Skin of body (tissue), 2 donors: ENCODE measurements around the gene RNF207. TPM values are rescaled to one million over a fixed set of nuclear protein-coding genes. Genes with fewer than 3 reads are reported as not detected.
"Not testable (repeated sequence)": the region's sequence is repeated elsewhere in the genome, so short reads cannot be mapped to it uniquely, and the experiment has no call there.

Experiments used
- DNase-seq: peaks from one replicate; lab custom pipeline; 2025; lab: John Stamatoyannopoulos, UW
- total RNA-seq: library from RNA; depleted of rRNA; stranded (reverse); fragments of >200 nt; gene quantifications from one replicate; pipeline ENCODE4 v1.2.3, GENCODE V29; 2014

Gene RNF207
- total RNA-seq, 1 donor from 2014 or later: 7.6 TPM

DNA sequence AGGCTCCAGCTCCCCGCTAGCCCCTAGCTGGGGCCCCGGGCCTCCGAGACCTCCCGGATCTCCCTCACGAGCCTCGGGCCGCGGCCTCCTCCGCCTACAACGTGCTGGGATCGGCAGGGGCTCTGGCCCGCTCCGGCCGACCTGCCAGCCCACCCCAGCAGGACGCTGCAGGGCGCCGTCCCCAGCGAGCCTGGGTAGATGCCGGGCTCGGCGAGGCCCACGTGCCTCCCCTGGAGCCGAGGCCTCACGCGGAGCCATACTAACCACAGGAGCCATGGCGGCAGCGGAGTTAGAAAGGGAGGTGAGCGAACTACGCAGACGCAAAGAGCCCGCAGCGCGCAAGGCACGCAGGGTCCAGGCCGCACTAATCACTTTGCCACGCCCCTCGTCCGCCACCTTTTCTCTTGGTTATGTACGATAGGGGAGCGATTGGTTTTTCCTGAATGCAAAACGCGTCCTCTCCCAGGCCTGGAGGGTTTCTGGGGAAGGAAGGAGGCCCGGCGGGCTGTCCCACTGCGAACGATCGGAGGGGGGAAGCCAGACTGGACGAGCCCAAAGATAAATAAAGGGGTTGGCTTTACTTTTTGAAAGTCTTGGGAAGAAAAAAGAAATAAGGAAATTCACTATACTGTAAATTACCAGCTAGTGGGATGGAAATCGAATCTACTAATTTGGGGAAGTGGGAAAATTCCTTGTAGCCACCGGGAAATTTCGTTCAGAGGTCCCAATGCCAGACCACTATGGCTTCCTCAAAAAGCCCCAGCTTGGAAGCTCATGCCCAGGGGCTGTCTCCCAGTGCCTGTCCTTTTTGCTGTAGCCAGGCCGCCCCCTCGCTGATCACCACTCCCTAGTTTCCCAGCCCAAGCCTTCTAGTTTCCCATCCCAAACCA, 6.4 kb upstream of the RNF207 start, which contains the start of gene RPL22:
Gene RPL22 (minus strand): TSS at position 298 of the 890 bp plus-strand sequence. CDS start 22 bp downstream, at position 276.
- peak; percentile 99 for DNase-seq

DNA sequence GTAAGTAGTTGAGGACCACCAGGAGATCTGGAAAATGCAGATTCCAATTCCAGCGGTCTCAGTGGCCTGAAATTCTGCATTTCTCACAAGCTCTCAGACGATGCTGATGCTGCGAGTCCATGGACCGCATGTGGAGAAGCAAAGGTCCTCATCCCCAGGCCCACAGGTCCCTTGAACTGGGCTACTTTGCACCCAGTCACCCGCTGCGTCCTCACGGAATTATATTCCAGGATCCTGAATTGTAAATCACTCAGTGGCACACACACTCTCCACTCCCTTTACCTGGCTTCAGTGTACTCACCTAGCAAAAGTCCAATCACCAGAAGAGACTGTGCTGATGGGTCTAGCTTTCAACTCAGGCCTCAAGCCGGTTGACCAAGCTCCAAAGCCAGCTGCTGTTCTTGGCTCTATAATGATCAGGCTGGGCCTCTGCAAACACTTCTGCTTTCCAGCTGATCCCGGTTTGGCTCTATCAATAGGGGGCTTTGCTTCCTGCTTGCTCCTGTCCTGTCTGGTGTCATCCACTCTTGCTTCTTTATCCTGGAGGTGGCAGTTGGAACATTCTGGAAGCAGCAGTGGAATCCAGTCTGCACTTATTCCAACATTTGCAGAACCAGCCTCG, 5.6 kb upstream of the RNF207 start:
- no peak for DNase-seq

- DNase-seq: no peak
These were observed 3.7 kb upstream of the RNF207 start for GRCh38 chr1:6202256-6202655.

DNA sequence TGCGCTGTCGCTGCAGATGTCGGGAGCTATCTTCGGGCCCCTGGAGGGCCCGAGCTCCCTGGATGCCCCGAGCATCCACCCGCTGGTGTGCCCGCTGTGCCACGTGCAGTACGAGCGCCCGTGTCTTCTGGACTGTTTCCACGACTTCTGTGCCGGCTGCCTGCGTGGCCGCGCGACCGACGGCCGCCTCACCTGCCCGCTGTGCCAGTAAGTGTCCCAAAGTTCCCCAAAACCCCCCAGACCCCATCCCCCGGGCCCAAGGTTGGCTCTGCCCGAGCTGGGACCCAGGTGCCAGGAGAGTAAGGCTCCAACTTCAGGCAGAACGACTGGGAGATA, 569 bp downstream of the RNF207 start:
- no peak for DNase-seq

- DNase-seq: no peak
These were observed 1.4 kb downstream of the RNF207 start for GRCh38 chr1:6207075-6207885.

DNA sequence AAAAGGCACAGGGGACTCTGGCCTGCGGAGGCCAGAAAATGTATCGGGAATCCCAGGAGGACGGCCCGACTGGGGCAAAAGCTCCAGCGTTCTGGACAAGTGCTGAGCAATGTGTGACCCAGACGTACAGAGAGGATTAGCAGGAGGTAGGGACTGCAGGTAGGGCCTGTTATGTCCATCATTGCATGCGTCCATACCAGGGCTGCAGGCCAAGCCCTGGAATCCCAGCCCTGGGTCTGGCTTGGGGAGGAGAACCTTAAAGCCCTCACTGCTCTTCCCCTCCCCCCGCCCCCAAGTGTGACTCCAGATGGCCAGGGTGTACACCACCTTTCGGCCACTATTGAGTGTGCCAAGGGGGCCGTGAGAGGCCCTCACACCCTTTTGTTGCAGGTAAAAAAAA, 2.0 kb downstream of the RNF207 start:
- no peak for DNase-seq

DNA sequence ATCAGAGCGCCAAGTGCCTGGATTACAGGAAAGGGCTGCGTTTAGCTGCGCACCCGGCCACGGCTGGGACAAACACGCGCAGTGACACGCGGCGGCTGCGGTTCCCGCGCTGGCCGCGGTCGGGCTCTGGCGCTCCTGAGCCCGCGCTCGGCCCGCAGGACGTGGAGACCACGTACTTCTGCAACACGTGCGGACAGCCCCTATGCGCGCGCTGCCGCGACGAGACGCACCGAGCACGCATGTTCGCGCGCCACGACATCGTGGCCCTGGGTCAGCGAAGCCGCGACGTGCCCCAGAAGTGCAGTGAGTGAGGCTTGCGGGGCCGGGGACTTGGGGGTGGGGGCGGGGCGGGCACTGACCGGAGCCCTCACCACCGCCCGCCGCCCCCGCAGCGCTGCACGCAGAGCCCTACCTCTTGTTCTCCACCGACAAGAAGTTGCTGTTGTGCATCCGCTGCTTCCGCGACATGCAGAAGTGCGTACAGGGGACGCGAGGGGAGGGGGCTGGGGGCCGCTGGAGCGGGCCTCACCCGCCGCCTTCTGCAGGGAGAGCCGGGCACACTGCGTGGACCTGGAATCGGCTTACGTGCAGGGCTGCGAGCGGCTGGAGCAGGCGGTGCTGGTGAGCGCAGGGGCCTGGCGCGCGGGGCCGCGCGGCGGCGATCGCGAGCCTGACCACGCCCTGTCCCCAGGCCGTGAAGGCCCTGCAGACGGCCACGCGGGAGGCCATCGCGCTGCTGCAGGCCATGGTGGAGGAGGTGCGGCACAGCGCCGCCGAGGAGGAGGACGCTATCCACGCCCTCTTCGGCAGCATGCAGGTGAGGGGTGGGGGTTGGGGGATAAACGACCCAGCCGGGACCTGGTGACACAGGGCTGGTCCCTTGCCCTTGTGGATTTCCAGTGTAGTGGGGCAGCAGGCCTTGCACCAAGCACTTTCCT, 3.1 kb downstream of the RNF207 start:
- peak; percentile 10 for DNase-seq

- DNase-seq: no peak
These were observed 4.0 kb downstream of the RNF207 start for GRCh38 chr1:6209661-6210580.

GRCh38 chr1:6210591-6211355, 4.9 kb downstream of the RNF207 start:
- DNase-seq: no peak

- DNase-seq: no peak
These were observed 5.8 kb downstream of the RNF207 start for GRCh38 chr1:6211731-6212130.

GRCh38 chr1:6212193-6212959, 6.5 kb downstream of the RNF207 start:
- DNase-seq: no peak

GRCh38 chr1:6218375-6219164, 12.7 kb downstream of the RNF207 start:
- DNase-seq: no peak

DNA sequence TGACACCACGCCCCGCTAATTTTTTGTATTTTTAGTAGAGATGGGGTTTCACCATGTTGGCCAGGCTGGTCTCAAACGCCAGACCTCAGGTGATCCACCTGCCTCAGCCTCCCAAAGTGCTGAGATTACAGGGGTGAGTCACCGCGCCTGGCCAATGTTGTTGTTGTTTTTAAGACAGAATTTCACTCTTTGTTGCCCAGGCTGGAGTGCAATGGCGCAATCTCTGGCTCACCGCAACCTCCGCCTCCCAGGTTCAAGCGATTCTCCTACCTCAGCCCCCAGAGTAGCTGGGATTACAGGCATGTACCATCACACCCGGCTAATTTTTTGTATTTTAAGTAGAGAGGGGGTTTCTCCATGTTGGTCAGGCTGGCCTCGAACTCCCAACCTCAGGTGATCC, 13.7 kb downstream of the RNF207 start:
- DNase-seq: not testable (repeated sequence)

DNA sequence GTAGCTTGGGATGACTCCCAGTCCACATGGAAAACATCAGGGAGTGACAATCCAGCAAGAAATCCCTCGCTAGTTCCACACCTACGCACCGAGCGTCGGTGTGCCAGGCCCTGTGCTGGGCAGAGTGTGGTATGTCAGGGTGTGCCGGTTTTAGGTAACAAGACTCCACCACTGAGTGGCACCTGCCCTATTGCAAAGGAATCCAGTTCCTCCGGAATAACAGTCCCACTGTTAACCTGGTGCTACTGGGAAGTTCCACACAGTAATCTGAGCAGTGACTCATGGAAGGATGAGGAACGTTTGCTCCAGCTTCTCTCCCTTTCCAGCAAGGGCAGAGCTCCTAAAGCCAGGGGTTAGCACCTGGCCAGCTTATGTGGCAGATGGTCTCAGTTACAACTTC, 14.3 kb downstream of the RNF207 start:
- DNase-seq: no peak

DNA sequence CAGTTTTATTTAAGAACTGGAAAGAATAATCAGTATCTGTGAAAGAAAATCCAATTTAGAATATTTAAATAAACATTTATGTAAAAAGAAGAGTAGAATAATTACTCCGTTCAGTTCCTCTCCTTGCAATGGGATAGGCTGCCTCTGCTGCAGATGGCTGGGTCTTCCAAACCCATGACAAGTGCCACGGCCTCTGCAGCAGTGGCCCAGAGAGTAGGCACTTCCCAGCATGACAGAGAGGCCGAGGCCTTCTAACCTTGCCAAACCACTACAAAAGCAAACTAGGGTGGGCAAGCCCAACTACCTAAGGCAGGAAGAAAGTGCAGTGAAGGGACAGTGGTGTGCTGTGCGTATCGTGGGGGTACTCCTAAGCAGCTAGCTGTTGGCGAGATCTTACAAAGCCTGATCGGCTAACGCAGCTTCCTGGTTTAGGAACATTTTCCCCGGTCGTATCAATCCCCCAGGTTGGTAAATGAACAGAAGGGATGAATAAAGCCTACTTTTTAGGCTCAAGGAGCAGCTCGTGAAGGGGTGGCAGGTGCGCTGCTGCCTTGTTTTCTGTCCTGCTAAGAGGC, 15.4 kb downstream of the RNF207 start:
- DNase-seq: no peak

- DNase-seq: peak; percentile 78
These were observed 16.7 kb downstream of the RNF207 start for GRCh38 chr1:6222636-6223035.

- DNase-seq: no peak
These were observed 17.7 kb downstream of the RNF207 start for GRCh38 chr1:6223617-6224016.
